AG08396 (cell line): ENCODE results near the gene SOD1.
"Not testable (repeated sequence)": the region's sequence is repeated elsewhere in the genome, so short reads cannot be mapped to it uniquely, and the experiment has no call there.

Experiments
- DNase-seq: peaks from one replicate; pipeline ENCODE4 v3.0.0; 2012; ENCODE audit warnings: low spot score, mixed read lengths

The SOD1 gene

DNA sequence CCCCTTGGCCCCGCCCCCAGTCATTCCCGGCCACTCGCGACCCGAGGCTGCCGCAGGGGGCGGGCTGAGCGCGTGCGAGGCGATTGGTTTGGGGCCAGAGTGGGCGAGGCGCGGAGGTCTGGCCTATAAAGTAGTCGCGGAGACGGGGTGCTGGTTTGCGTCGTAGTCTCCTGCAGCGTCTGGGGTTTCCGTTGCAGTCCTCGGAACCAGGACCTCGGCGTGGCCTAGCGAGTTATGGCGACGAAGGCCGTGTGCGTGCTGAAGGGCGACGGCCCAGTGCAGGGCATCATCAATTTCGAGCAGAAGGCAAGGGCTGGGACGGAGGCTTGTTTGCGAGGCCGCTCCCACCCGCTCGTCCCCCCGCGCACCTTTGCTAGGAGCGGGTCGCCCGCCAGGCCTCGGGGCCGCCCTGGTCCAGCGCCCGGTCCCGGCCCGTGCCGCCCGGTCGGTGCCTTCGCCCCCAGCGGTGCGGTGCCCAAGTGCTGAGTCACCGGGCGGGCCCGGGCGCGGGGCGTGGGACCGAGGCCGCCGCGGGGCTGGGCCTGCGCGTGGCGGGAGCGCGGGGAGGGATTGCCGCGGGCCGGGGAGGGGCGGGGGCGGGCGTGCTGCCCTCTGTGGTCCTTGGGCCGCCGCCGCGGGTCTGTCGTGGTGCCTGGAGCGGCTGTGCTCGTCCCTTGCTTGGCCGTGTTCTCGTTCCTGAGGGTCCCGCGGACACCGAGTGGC, at the start of gene SOD1:
Gene SOD1 (plus strand): TSS at position 158 of the 723 bp plus-strand sequence. CDS start 77 bp downstream, at position 235.
- peak; percentile 98 for DNase-seq

DNA sequence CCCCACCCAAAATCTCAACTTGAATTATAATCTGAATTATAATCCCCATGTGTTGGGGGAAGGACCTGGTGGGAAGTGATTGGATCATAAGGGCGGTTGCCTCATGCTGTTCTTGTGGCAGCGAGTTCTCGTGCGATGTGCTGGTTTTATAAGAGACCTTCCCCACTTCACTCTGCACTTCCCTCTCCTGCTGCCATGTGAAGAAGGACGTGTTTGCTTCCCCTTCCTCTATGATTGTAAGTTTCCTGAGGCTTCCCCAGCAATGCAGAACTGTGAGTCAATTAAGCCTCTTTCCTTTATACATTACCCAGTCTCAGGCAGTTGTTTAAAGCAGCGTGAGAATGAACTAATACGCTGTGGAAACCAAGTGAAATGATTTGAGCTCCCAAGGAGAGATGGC, 48.0 kb upstream of the SOD1 start:
- DNase-seq, result no peak

GRCh38 chr21:31612894-31613785, 46.4 kb upstream of the SOD1 start:
- DNase-seq, result no peak

- DNase-seq, result no peak
These were observed 44.8 kb upstream of the SOD1 start for GRCh38 chr21:31614705-31615104.

DNA sequence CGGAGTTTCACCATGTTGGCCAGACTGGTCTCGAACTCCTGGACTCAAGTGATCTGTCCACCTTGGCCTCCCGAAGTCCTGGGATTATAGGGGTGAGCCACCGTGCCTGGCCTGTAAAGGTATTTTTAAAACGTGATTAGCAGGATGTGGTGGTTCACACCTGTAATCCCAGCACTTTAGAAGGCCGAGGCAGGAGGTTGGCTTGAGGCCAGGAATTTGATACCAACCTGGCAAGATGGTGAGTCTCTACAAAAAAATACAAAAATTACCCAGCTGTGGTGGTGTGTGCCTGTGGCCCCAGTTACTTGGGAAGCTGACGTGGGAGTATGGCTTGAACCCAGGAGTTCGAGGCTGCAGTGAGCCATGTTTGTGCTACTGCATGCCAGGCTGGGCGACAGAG, 43.3 kb upstream of the SOD1 start:
- DNase-seq, result no peak

- DNase-seq, result no peak
These were observed 40.6 kb upstream of the SOD1 start for GRCh38 chr21:31618696-31619430.

DNA sequence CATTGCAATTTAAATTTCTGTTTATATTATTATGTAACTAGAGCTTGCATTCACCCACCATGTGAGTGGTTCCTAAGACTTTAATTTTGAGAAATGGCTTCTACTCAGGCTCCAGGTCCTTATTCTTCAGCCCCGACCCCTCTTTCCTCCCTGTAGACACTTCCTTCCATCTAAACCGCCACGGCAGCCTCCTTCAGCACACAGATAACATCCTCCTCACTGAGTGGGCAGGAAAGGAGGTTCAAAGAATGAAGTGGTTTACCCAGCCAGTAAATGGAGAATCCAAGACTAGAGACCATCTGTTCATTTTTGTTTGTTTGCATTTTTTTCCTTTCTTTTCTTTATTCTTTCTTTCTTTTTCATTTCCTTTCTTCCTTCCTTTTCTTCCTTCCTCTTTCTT, 37.1 kb upstream of the SOD1 start:
- no peak for DNase-seq

DNA sequence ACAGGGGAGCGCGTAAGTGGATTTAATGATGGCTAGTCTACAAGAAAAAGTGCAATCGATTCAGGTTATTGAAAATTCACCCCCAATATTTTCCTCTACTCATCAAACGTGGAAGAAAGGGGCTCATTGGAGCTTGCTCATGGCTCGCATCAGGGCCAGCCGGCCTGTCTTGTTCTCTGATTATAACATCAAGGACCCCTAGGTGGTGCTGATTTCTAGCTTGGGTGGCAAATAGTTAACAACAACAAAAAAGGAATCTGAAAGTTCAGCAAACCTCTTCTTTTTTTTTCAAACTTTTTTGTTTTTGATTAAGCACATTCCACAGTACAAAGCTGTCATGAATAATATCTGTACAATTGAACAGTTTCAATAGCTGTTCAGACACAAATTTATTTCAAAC, 35.8 kb upstream of the SOD1 start:
- no peak for DNase-seq

DNA sequence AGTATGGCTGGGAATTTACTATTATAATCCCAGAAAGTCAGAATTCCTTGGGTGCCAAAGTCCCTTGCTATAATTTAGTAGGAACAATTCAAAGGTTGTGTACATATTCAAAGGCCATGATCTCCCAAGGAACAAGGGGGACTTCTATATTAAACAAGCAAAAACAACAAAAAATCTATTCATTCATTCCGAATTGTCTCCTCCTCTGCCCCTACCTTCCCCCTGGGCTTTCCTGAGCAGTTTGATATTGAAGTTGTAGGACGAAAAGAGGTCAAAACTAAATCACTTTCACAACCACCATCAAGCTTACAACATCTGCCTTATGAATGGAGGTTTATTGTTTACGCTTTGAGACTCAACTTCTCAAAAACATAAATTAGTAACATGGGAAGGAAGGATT, 35.3 kb upstream of the SOD1 start:
- no peak for DNase-seq

DNA sequence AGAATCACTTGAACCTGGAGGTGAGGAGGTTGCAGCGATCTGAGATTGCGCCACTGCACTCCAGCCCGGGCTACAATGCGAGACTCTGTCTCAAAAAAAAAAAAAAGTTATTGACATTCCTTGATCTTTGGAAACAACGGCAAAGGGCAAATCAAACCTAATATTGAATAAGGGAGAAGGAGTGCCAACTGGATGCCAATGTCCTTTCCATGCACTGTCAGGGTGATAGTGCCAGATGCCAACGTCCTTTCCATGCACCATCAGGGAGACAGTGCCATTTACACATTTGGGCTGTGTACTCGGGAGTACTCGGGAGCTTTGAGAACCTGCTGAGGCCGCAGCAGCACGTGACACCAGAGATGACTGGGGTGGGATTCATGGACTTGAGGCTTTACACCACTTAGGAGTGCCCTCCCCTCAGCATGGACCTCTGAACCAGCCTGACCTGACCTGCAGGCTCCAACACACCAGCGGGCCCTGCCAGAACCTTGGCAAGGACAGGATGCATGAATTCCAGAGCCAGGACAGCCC, 34.5 kb upstream of the SOD1 start:
- DNase-seq, result no peak

DNA sequence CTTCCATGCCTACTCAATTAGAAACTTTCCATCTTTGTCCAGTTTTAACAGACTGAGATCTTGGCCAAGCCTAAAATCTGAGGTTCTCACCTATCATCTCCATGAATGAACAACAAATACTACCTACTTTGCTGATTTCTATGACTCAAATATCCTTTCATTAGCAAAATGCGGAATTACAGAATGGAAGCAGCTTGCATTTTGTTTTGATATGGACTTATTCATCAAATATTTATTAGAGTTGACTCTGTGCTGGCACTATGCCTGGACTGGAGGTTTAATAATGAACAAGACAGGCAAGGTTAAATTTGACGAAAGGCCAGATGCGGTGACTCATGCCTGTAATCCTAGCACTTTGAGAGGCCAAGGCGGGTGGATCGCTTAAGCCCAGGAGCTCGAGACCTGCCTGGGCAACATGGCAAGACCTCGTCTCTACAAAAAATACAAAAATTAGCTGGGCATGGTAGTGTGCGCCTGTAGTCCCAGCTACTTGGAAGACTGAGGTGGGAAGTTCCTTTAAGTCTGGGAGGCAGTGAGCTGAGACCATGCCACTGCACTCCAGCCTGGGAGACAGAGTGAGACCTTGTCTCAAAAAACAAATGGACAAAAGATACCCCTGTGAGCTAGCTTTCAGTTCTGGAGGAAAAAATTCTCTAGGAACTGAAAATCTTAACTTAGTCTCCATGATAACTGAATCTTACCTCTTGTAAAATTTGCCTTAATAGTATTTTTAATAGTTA, 29.4 kb upstream of the SOD1 start:
- no peak for DNase-seq

- DNase-seq, result not testable (repeated sequence)
These were observed 27.6 kb upstream of the SOD1 start for GRCh38 chr21:31631881-31632280.

DNA sequence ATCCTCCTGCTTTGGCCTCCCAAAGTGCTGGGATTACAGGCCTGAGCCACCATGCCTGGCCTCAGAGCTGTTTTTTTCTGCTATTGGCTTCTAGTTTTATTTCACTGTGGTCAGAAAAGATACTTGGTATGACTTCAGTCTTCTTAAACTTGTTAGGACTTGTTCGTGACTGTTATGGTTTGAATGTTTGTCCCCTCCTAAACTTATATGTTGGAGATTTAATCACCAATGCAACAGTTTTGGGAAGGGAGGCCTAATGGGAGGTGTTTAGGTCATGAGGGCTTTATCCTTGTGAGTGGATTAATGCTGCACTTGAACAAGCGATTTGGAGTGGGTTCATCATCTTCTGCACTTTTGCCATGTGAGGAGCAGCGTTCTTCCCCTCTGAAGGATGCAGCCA, 24.5 kb upstream of the SOD1 start:
- no peak for DNase-seq

GRCh38 chr21:31636874-31637273, 22.6 kb upstream of the SOD1 start:
- DNase-seq, result no peak

DNA sequence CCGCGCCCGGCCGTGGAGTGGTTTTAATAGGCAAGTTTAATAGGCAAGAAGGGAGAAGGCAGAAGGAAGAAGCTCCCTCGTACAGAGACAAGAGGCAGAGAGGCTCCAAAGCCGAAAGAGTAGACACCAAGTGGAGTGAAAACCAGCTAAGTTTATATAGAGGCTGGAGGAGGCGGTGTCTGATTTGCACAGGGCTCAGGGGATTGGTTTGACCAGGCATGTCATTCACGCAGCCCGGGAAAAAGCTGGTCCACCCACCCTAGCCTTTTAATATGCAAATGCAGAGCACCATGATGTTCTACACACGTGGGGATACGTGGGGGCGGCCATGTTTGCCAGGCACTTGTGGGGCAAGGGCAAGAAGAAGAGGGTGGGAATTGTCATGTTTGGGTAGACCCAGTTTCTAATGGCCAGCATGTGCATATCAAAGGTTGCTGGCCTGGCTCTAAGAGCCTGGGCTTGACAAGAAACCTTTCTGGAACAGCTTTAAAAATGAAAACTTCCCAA, 18.0 kb upstream of the SOD1 start:
- DNase-seq, result no peak

DNA sequence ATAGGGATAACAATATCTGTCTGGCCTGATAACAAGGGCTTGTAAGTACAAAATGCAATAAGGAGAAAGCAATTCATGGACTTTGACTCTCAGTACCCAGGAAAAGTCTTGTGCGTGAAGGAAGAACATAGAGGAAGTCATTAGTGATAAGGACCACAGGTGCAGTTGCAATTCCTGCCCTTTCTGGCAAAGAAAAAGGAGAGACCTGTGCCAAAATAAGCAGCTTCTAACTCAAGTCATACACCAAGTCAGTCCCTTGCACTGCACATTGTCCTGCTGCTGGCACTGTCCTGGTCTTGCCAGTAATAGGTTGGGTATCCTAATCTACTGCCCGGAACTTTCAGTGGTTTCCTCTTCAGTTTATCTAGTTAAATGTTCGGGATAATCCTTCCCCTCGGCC, 14.8 kb upstream of the SOD1 start:
- no peak for DNase-seq

- DNase-seq, result no peak
These were observed 11.8 kb upstream of the SOD1 start for GRCh38 chr21:31647650-31648049.

GRCh38 chr21:31650930-31651329, 8.6 kb upstream of the SOD1 start:
- DNase-seq, result no peak

DNA sequence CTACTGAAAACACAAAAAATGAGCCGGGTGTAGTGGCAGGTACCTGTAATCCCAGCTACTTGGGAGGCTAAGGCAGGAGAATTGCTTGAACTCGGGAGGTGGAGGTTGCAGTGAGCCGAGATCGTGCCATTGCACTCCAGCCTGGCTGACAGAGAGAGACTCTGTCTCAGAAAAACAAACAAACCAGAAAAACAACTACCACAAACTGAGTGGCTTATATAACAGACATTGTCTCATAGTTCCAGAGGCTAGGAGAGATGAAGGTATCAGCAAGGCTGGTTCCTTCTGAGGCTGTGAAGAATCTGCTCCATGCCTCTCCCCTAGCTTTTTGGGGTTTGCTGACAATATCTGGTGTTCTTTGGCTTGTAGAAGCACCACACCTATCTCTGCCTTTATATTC, 8.0 kb upstream of the SOD1 start:
- DNase-seq, result not testable (repeated sequence)

GRCh38 chr21:31654340-31654739, 5.2 kb upstream of the SOD1 start:
- no peak for DNase-seq

GRCh38 chr21:31654821-31655580, 4.5 kb upstream of the SOD1 start:
- not testable (repeated sequence) for DNase-seq
